HEK293 (cell line): ENCODE results near the gene APLP1.

ENCODE experiments used
- FEZF1 ChIP-seq: fragments of 450-650 bp; formaldehyde crosslinking; IDR thresholded peaks from 2 replicates; pipeline ENCODE4 v1.5.1; 2016; ENCODE audit warnings: missing biosample characterization, missing genetic modification characterization
- HOXC10 ChIP-seq: sonication (generic); formaldehyde crosslinking; IDR thresholded peaks from 2 replicates; pipeline ENCODE4 v1.8.1; 2023; ENCODE audit warnings: mild to moderate bottlenecking, missing genetic modification reagents
- KLF1 ChIP-seq: fragments of 450-650 bp; formaldehyde crosslinking; IDR thresholded peaks from 2 replicates; pipeline ENCODE4 v1.5.1; 2016; ENCODE audit warnings: missing biosample characterization, missing genetic modification characterization
- KLF8 ChIP-seq: fragments of 450-650 bp; formaldehyde crosslinking; IDR thresholded peaks from 2 replicates; pipeline ENCODE4 v1.5.1; 2016; ENCODE audit warnings: missing biosample characterization, missing genetic modification characterization
- SETDB1 ChIP-seq: IDR thresholded peaks from one replicate; pipeline ENCODE4 v1.6.1; 2017; ENCODE audit warnings: mild to moderate bottlenecking, low read length, moderate library complexity, mixed read lengths; ENCODE audit not compliant: insufficient read length
- SP3 ChIP-seq: fragments of 450-650 bp; formaldehyde crosslinking; IDR thresholded peaks from 2 replicates; pipeline ENCODE4 v1.5.1; 2016; ENCODE audit warnings: missing biosample characterization, missing genetic modification characterization
- YY1 ChIP-seq: fragments of 450-650 bp; formaldehyde crosslinking; IDR thresholded peaks from 2 replicates; pipeline ENCODE4 v1.5.1; 2018; ENCODE audit warnings: missing biosample characterization, missing genetic modification characterization
- ZNF184 ChIP-seq: fragments of 450-650 bp; IDR thresholded peaks from 2 replicates; pipeline ENCODE4 v1.5.1; 2018; ENCODE audit warnings: missing biosample characterization, mild to moderate bottlenecking, missing genetic modification characterization
- ZNF214 ChIP-seq: fragments of 450-650 bp; formaldehyde crosslinking; IDR thresholded peaks from 2 replicates; pipeline ENCODE4 v1.5.1; 2017; ENCODE audit warnings: missing biosample characterization, mild to moderate bottlenecking, missing genetic modification characterization, borderline replicate concordance
- ZNF266 ChIP-seq: fragments of 450-650 bp; formaldehyde crosslinking; IDR thresholded peaks from 2 replicates; pipeline ENCODE4 v1.5.1; 2016; ENCODE audit warnings: missing biosample characterization, missing genetic modification characterization, low read depth
- ZNF335 ChIP-seq: fragments of 450-650 bp; formaldehyde crosslinking; conservative IDR thresholded peaks from 2 replicates; pipeline ENCODE4 v1.5.1; 2016; ENCODE audit warnings: missing biosample characterization, missing genetic modification characterization
- ZNF394 ChIP-seq: fragments of 450-650 bp; formaldehyde crosslinking; IDR thresholded peaks from 2 replicates; pipeline ENCODE4 v1.5.1; 2016; ENCODE audit warnings: missing biosample characterization, missing genetic modification characterization, mild to moderate bottlenecking, moderate library complexity, borderline replicate concordance
- ZNF404 ChIP-seq: fragments of 450-650 bp; formaldehyde crosslinking; IDR thresholded peaks from 2 replicates; pipeline ENCODE4 v1.5.1; 2017; ENCODE audit warnings: missing biosample characterization, missing genetic modification characterization
- ZNF48 ChIP-seq: fragments of 450-650 bp; formaldehyde crosslinking; IDR thresholded peaks from 2 replicates; pipeline ENCODE4 v1.5.1; 2016; ENCODE audit warnings: missing biosample characterization, missing genetic modification characterization
- ZNF501 ChIP-seq: fragments of 450-650 bp; formaldehyde crosslinking; IDR thresholded peaks from 2 replicates; pipeline ENCODE4 v1.5.1; 2016; ENCODE audit warnings: missing biosample characterization, missing genetic modification characterization
- ZNF530 ChIP-seq: fragments of 450-650 bp; formaldehyde crosslinking; IDR thresholded peaks from 2 replicates; pipeline ENCODE4 v1.5.1; 2016; ENCODE audit warnings: low read depth, missing biosample characterization, missing genetic modification characterization
- ZNF544 ChIP-seq: fragments of 450-650 bp; formaldehyde crosslinking; IDR thresholded peaks from 2 replicates; pipeline ENCODE4 v1.5.0; 2017; ENCODE audit warnings: missing biosample characterization, missing genetic modification characterization
- ZNF549 ChIP-seq: fragments of 450-650 bp; IDR thresholded peaks from 2 replicates; pipeline ENCODE4 v1.5.1; 2018; ENCODE audit warnings: missing biosample characterization, missing genetic modification characterization, mild to moderate bottlenecking, inconsistent platforms, moderate library complexity
- ZNF558 ChIP-seq: fragments of 450-650 bp; formaldehyde crosslinking; IDR thresholded peaks from 2 replicates; pipeline ENCODE4 v1.5.1; 2016; ENCODE audit warnings: missing biosample characterization, missing genetic modification characterization
- ZNF610 ChIP-seq: fragments of 450-650 bp; formaldehyde crosslinking; IDR thresholded peaks from 2 replicates; pipeline ENCODE4 v1.5.1; 2016; ENCODE audit warnings: missing biosample characterization, missing genetic modification characterization, borderline replicate concordance
- ZNF621 ChIP-seq: fragments of 450-650 bp; formaldehyde crosslinking; IDR thresholded peaks from 2 replicates; pipeline ENCODE4 v1.5.1; 2017; ENCODE audit warnings: missing biosample characterization, missing genetic modification characterization
- ZNF623 ChIP-seq: fragments of 450-650 bp; formaldehyde crosslinking; IDR thresholded peaks from 2 replicates; pipeline ENCODE4 v1.5.1; 2016; ENCODE audit warnings: missing biosample characterization, missing genetic modification characterization
- ZNF660 ChIP-seq: fragments of 450-650 bp; IDR thresholded peaks from 2 replicates; pipeline ENCODE4 v1.5.1; 2018; ENCODE audit warnings: missing biosample characterization, mild to moderate bottlenecking, missing genetic modification characterization
- ZNF664 ChIP-seq: fragments of 450-650 bp; formaldehyde crosslinking; IDR thresholded peaks from 2 replicates; pipeline ENCODE4 v1.5.1; 2016; ENCODE audit warnings: missing biosample characterization, missing genetic modification characterization
- ZNF830 ChIP-seq: fragments of 450-650 bp; IDR thresholded peaks from 2 replicates; pipeline ENCODE4 v1.5.0; 2018; ENCODE audit warnings: missing biosample characterization, missing genetic modification characterization, low read depth, mild to moderate bottlenecking, moderate library complexity
- ZXDB ChIP-seq: fragments of 450-650 bp; formaldehyde crosslinking; IDR thresholded peaks from 2 replicates; pipeline ENCODE4 v1.5.1; 2016; ENCODE audit warnings: missing biosample characterization, missing genetic modification characterization
- TF ChIP-seq, protein P1 (sequence below): fragments of 450-650 bp; formaldehyde crosslinking; conservative IDR thresholded peaks from 2 replicates; pipeline ENCODE4 v1.5.1; 2016; ENCODE audit warnings: low read depth, missing biosample characterization, missing genetic modification characterization
- TF ChIP-seq, protein P2 (sequence below): fragments of 450-650 bp; formaldehyde crosslinking; IDR thresholded peaks from 2 replicates; pipeline ENCODE4; 2016; ENCODE audit warnings: missing biosample characterization, missing genetic modification characterization
- TF ChIP-seq, protein P3 (sequence below): fragments of 450-650 bp; formaldehyde crosslinking; IDR thresholded peaks from 2 replicates; pipeline ENCODE4 v1.5.1; 2016; ENCODE audit warnings: missing biosample characterization, missing genetic modification characterization
- TF ChIP-seq, protein P4 (sequence below): fragments of 450-650 bp; formaldehyde crosslinking; IDR thresholded peaks from 2 replicates; pipeline ENCODE4 v1.5.1; 2017; ENCODE audit warnings: missing biosample characterization, missing genetic modification characterization
- TF ChIP-seq, protein P5 (sequence below): fragments of 450-650 bp; formaldehyde crosslinking; IDR thresholded peaks from 2 replicates; pipeline ENCODE4 v1.5.1; 2017; ENCODE audit warnings: missing biosample characterization, missing genetic modification characterization

APLP1 gene

DNA sequence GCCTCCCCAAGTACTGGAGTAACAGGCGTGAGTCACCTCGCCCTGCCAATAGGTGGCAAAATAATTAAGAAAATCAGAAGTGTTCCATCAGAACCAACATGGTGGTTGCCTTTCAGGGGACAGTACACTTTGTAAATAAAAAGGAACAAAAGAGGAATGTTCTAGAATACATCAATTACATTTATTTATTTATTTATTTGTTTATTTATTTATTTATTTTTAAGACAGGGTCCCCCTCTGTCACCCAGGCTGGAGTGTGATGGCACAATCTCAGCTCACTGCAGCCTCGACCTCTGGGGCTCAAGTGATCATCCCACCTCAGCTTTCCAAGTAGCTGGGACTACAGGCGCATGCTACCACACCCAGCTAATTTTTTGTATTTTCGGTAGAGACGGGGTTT lies 52.6 kb downstream of the APLP1 start (continued):
- TF ChIP-seq, protein P1, sequence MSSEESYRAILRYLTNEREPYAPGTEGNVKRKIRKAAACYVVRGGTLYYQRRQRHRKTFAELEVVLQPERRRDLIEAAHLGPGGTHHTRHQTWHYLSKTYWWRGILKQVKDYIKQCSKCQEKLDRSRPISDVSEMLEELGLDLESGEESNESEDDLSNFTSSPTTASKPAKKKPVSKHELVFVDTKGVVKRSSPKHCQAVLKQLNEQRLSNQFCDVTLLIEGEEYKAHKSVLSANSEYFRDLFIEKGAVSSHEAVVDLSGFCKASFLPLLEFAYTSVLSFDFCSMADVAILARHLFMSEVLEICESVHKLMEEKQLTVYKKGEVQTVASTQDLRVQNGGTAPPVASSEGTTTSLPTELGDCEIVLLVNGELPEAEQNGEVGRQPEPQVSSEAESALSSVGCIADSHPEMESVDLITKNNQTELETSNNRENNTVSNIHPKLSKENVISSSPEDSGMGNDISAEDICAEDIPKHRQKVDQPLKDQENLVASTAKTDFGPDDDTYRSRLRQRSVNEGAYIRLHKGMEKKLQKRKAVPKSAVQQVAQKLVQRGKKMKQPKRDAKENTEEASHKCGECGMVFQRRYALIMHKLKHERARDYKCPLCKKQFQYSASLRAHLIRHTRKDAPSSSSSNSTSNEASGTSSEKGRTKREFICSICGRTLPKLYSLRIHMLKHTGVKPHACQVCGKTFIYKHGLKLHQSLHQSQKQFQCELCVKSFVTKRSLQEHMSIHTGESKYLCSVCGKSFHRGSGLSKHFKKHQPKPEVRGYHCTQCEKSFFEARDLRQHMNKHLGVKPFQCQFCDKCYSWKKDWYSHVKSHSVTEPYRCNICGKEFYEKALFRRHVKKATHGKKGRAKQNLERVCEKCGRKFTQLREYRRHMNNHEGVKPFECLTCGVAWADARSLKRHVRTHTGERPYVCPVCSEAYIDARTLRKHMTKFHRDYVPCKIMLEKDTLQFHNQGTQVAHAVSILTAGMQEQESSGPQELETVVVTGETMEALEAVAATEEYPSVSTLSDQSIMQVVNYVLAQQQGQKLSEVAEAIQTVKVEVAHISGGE (tag by site-specific recombination) = peak; percentile 72
- TF ChIP-seq FEZF1 (tag by site-specific recombination) (no peak), KLF8 (tag by site-specific recombination) (no peak), ZNF544 (no peak), ZNF266 (tag by site-specific recombination) (peak; percentile 92), YY1 (tag by site-specific recombination) (no peak), ZNF558 (tag by site-specific recombination) (0 out of 2 replicates have a peak, but pooled peaks have one; percentile 83), ZNF830 (tag by site-specific recombination) (no peak), SETDB1 (no peak), ZNF214 (tag by site-specific recombination) (no peak; the same call in 1 of the 2 replicates), ZNF501 (no peak), ZXDB (tag by site-specific recombination) (0 out of 2 replicates have a peak, but pooled peaks have one; percentile 50), ZNF664 (peak; percentile 91), ZNF48 (tag by site-specific recombination) (no peak), HOXC10 (CRISPR knock-in tag) (no peak), ZNF530 (0 out of 2 replicates have a peak, but pooled peaks have one; percentile 66), ZNF184 (tag by site-specific recombination) (no peak), ZNF394 (tag by site-specific recombination) (peak; percentile 95), ZNF549 (tag by site-specific recombination) (no peak), ZNF621 (tag by site-specific recombination) (no peak), ZNF335 (tag by site-specific recombination) (no peak), KLF1 (no peak), ZNF623 (tag by site-specific recombination) (peak; percentile 79), ZNF404 (tag by site-specific recombination) (peak; percentile 97), ZNF610 (tag by site-specific recombination) (0 out of 2 replicates have a peak, but pooled peaks have one; percentile 62), SP3 (peak; percentile 35; the same call in 1 of the 2 replicates), ZNF660 (tag by site-specific recombination) (no peak)
- TF ChIP-seq, protein P2, sequence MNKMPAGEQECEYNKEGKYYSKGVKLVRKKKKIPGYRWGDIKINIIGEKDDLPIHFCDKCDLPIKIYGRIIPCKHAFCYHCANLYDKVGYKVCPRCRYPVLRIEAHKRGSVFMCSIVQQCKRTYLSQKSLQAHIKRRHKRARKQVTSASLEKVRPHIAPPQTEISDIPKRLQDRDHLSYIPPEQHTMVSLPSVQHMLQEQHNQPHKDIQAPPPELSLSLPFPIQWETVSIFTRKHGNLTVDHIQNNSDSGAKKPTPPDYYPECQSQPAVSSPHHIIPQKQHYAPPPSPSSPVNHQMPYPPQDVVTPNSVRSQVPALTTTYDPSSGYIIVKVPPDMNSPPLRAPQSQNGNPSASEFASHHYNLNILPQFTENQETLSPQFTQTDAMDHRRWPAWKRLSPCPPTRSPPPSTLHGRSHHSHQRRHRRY = no peak
- TF ChIP-seq, protein P3, sequence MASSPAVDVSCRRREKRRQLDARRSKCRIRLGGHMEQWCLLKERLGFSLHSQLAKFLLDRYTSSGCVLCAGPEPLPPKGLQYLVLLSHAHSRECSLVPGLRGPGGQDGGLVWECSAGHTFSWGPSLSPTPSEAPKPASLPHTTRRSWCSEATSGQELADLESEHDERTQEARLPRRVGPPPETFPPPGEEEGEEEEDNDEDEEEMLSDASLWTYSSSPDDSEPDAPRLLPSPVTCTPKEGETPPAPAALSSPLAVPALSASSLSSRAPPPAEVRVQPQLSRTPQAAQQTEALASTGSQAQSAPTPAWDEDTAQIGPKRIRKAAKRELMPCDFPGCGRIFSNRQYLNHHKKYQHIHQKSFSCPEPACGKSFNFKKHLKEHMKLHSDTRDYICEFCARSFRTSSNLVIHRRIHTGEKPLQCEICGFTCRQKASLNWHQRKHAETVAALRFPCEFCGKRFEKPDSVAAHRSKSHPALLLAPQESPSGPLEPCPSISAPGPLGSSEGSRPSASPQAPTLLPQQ (tag by site-specific recombination) = no peak
- TF ChIP-seq, protein P4, sequence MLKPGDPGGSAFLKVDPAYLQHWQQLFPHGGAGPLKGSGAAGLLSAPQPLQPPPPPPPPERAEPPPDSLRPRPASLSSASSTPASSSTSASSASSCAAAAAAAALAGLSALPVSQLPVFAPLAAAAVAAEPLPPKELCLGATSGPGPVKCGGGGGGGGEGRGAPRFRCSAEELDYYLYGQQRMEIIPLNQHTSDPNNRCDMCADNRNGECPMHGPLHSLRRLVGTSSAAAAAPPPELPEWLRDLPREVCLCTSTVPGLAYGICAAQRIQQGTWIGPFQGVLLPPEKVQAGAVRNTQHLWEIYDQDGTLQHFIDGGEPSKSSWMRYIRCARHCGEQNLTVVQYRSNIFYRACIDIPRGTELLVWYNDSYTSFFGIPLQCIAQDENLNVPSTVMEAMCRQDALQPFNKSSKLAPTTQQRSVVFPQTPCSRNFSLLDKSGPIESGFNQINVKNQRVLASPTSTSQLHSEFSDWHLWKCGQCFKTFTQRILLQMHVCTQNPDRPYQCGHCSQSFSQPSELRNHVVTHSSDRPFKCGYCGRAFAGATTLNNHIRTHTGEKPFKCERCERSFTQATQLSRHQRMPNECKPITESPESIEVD (tag by site-specific recombination) = no peak
- TF ChIP-seq, protein P5, sequence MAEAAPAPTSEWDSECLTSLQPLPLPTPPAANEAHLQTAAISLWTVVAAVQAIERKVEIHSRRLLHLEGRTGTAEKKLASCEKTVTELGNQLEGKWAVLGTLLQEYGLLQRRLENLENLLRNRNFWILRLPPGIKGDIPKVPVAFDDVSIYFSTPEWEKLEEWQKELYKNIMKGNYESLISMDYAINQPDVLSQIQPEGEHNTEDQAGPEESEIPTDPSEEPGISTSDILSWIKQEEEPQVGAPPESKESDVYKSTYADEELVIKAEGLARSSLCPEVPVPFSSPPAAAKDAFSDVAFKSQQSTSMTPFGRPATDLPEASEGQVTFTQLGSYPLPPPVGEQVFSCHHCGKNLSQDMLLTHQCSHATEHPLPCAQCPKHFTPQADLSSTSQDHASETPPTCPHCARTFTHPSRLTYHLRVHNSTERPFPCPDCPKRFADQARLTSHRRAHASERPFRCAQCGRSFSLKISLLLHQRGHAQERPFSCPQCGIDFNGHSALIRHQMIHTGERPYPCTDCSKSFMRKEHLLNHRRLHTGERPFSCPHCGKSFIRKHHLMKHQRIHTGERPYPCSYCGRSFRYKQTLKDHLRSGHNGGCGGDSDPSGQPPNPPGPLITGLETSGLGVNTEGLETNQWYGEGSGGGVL = no peak
